ENCODE results near the gene C10orf95. TPM values are rescaled to one million over a fixed set of nuclear protein-coding genes. Genes with fewer than 3 reads are reported as not detected.

C10orf95 gene
- total and polyA plus RNA-seq, 2 experiments from 2014 or later: 0.69 to 1.1 TPM

DNA sequence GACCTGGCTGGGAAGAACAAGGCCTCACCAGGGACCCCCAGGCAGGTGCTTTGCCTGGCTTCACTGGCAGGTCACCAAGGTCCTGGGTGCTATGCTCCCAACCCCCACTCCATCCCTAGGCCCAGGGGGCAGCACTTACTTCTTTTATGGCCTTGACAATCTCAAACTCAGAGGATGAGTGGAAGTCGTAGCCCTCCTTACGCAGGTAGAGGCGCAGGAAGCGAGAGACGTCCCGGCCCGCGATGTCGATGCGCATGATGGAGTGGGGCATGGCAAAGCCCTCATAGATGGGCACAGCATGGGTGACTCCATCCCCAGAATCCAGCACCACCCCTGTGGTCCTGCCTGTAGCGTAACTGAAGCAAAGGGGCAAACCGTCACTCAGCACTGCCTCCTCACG lies 32.7 kb upstream of the C10orf95 start:
- no peaks in the 10 kb centered on the region for H3K27me3 ChIP-seq (ENCODE audit: insufficient read depth)
- no peak overlapping the region for H2AFZ ChIP-seq
- no peaks in the 10 kb centered on the region for H3K79me2 ChIP-seq (replicated peaks; ENCODE audit: insufficient read depth)
- no peak overlapping the region for H3K4me3 ChIP-seq
- TF ChIP-seq, protein P1, sequence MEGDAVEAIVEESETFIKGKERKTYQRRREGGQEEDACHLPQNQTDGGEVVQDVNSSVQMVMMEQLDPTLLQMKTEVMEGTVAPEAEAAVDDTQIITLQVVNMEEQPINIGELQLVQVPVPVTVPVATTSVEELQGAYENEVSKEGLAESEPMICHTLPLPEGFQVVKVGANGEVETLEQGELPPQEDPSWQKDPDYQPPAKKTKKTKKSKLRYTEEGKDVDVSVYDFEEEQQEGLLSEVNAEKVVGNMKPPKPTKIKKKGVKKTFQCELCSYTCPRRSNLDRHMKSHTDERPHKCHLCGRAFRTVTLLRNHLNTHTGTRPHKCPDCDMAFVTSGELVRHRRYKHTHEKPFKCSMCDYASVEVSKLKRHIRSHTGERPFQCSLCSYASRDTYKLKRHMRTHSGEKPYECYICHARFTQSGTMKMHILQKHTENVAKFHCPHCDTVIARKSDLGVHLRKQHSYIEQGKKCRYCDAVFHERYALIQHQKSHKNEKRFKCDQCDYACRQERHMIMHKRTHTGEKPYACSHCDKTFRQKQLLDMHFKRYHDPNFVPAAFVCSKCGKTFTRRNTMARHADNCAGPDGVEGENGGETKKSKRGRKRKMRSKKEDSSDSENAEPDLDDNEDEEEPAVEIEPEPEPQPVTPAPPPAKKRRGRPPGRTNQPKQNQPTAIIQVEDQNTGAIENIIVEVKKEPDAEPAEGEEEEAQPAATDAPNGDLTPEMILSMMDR (conservative IDR thresholded peaks at IDR 0.05; ENCODE audit: low read depth in 2 of 2): peak in 1 of 2 experiments; percentile 18; a peak in 1 of 4 replicates
- no peak for TF ChIP-seq NANOG (IDR thresholded peaks at IDR 0.05; ENCODE audit: borderline replicate concordance)
- no peak for TF ChIP-seq CREB1 (CRISPR knock-in tag; IDR thresholded peaks at IDR 0.05; ENCODE audit: low read depth)
- no peak for TF ChIP-seq EZH2phosphoT487 (IDR thresholded peaks at IDR 0.05; ENCODE audit: unreplicated experiment)
- no peak for TF ChIP-seq JUNB (IDR thresholded peaks at IDR 0.05; ENCODE audit: unreplicated experiment)
- H3K27ac ChIP-seq (ENCODE audit: low read depth): no peak overlapping the region
- Mint-ChIP-seq H3K4me3 (no peak overlapping the region), H3K9me3 (no peaks in the 10 kb centered on the region), H3K36me3 (ENCODE audit: low read depth) (peaks cover 81% of the 10 kb centered on the region), H3K4me1 (no peaks in the 10 kb centered on the region), H3K27ac (no peak overlapping the region), H3K27me3 (ENCODE audit: insufficient read depth, low read depth, poor library complexity) (peaks cover 5% of the 10 kb centered on the region)
- H3K4me2 ChIP-seq: no peak overlapping the region
- H4K20me1 ChIP-seq (replicated peaks; ENCODE audit: insufficient read depth): peaks cover 14% of the 10 kb centered on the region
- H3F3A ChIP-seq (replicated peaks; ENCODE audit: low read depth): 0 out of 2 replicates have a peak, but pooled peaks cover 7% of the 10 kb centered on the region
- H3K36me3 ChIP-seq (ENCODE audit: insufficient read depth): peaks cover 43% of the 10 kb centered on the region
- no peaks in the 10 kb centered on the region for H3K4me1 ChIP-seq (ENCODE audit: insufficient read depth)
- ATAC-seq (no peak), DNase-seq (ENCODE audit: low spot score) (no peak)
- H3K9me2 ChIP-seq (ENCODE audit: insufficient read depth): no peaks in the 10 kb centered on the region

DNA sequence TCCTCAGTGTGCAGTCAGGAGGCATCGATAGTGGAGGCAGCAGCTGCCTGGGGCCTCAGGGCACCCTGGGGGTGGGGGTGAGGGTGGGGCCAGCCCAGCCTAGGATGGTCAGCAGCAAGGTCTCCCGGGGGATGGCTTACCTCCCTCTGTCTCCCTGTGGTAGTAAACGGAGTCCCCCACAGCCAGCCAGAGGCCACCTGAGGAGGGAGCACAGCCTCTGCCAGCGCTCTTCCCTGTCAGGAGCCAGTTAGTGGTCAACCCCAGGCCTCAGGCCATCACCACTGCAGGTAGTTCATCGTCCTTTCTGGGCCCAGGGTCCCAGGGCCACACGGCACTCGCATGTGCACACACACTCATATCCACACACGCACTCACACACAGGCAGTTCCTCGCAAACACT lies 29.1 kb upstream of the C10orf95 start:
- TF ChIP-seq NANOG (IDR thresholded peaks at IDR 0.05; ENCODE audit: borderline replicate concordance): no peak
- TF ChIP-seq JUNB (IDR thresholded peaks at IDR 0.05; ENCODE audit: unreplicated experiment): no peak
- TF ChIP-seq ZNF114 (CRISPR knock-in tag; IDR thresholded peaks at IDR 0.05): no peak
- no peak for TF ChIP-seq EZH2phosphoT487 (IDR thresholded peaks at IDR 0.05; ENCODE audit: unreplicated experiment)
- TF ChIP-seq, protein P2, sequence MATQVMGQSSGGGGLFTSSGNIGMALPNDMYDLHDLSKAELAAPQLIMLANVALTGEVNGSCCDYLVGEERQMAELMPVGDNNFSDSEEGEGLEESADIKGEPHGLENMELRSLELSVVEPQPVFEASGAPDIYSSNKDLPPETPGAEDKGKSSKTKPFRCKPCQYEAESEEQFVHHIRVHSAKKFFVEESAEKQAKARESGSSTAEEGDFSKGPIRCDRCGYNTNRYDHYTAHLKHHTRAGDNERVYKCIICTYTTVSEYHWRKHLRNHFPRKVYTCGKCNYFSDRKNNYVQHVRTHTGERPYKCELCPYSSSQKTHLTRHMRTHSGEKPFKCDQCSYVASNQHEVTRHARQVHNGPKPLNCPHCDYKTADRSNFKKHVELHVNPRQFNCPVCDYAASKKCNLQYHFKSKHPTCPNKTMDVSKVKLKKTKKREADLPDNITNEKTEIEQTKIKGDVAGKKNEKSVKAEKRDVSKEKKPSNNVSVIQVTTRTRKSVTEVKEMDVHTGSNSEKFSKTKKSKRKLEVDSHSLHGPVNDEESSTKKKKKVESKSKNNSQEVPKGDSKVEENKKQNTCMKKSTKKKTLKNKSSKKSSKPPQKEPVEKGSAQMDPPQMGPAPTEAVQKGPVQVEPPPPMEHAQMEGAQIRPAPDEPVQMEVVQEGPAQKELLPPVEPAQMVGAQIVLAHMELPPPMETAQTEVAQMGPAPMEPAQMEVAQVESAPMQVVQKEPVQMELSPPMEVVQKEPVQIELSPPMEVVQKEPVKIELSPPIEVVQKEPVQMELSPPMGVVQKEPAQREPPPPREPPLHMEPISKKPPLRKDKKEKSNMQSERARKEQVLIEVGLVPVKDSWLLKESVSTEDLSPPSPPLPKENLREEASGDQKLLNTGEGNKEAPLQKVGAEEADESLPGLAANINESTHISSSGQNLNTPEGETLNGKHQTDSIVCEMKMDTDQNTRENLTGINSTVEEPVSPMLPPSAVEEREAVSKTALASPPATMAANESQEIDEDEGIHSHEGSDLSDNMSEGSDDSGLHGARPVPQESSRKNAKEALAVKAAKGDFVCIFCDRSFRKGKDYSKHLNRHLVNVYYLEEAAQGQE (IDR thresholded peaks at IDR 0.05; ENCODE audit: unreplicated experiment): no peak
- TF ChIP-seq, protein P3, sequence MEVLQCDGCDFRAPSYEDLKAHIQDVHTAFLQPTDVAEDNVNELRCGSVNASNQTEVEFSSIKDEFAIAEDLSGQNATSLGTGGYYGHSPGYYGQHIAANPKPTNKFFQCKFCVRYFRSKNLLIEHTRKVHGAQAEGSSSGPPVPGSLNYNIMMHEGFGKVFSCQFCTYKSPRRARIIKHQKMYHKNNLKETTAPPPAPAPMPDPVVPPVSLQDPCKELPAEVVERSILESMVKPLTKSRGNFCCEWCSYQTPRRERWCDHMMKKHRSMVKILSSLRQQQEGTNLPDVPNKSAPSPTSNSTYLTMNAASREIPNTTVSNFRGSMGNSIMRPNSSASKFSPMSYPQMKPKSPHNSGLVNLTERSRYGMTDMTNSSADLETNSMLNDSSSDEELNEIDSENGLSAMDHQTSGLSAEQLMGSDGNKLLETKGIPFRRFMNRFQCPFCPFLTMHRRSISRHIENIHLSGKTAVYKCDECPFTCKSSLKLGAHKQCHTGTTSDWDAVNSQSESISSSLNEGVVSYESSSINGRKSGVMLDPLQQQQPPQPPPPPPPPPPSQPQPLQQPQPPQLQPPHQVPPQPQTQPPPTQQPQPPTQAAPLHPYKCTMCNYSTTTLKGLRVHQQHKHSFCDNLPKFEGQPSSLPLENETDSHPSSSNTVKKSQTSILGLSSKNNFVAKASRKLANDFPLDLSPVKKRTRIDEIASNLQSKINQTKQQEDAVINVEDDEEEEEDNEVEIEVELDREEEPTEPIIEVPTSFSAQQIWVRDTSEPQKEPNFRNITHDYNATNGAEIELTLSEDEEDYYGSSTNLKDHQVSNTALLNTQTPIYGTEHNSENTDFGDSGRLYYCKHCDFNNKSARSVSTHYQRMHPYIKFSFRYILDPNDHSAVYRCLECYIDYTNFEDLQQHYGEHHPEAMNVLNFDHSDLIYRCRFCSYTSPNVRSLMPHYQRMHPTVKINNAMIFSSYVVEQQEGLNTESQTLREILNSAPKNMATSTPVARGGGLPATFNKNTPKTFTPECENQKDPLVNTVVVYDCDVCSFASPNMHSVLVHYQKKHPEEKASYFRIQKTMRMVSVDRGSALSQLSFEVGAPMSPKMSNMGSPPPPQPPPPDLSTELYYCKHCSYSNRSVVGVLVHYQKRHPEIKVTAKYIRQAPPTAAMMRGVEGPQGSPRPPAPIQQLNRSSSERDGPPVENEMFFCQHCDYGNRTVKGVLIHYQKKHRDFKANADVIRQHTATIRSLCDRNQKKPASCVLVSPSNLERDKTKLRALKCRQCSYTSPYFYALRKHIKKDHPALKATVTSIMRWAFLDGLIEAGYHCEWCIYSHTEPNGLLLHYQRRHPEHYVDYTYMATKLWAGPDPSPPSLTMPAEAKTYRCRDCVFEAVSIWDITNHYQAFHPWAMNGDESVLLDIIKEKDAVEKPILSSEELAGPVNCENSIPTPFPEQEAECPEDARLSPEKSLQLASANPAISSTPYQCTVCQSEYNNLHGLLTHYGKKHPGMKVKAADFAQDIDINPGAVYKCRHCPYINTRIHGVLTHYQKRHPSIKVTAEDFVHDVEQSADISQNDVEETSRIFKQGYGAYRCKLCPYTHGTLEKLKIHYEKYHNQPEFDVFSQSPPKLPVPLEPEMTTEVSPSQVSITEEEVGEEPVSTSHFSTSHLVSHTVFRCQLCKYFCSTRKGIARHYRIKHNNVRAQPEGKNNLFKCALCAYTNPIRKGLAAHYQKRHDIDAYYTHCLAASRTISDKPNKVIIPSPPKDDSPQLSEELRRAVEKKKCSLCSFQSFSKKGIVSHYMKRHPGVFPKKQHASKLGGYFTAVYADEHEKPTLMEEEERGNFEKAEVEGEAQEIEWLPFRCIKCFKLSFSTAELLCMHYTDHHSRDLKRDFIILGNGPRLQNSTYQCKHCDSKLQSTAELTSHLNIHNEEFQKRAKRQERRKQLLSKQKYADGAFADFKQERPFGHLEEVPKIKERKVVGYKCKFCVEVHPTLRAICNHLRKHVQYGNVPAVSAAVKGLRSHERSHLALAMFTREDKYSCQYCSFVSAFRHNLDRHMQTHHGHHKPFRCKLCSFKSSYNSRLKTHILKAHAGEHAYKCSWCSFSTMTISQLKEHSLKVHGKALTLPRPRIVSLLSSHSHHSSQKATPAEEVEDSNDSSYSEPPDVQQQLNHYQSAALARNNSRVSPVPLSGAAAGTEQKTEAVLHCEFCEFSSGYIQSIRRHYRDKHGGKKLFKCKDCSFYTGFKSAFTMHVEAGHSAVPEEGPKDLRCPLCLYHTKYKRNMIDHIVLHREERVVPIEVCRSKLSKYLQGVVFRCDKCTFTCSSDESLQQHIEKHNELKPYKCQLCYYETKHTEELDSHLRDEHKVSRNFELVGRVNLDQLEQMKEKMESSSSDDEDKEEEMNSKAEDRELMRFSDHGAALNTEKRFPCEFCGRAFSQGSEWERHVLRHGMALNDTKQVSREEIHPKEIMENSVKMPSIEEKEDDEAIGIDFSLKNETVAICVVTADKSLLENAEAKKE (CRISPR knock-in tag; IDR thresholded peaks at IDR 0.05): no peak
- no peak; the same call in 1 of the 2 replicates for TF ChIP-seq POLR2AphosphoS5 (IDR thresholded peaks at IDR 0.05; ENCODE audit: low read depth)
- no peak for TF ChIP-seq EZH2 (IDR thresholded peaks at IDR 0.05; ENCODE audit: low read depth, unreplicated experiment)
- TF ChIP-seq STAT1 (IDR thresholded peaks at IDR 0.05; ENCODE audit: unreplicated experiment): no peak
- H3K4me3 Mint-ChIP-seq: no peak overlapping the region
- H3K4me2 ChIP-seq: no peak overlapping the region
- 0 out of 2 replicates have a peak, but pooled peaks cover 5% of the 10 kb centered on the region for H3F3A ChIP-seq (replicated peaks; ENCODE audit: low read depth)
- H3K27ac ChIP-seq (ENCODE audit: low read depth): no peak overlapping the region
- H3K79me2 ChIP-seq (replicated peaks; ENCODE audit: insufficient read depth): no peaks in the 10 kb centered on the region
- no peak overlapping the region for H3K27ac Mint-ChIP-seq
- no peaks in the 10 kb centered on the region for H3K9me3 Mint-ChIP-seq
- no peaks in the 10 kb centered on the region for H3K9me2 ChIP-seq (ENCODE audit: insufficient read depth)
- DNase-seq (ENCODE audit: low spot score) (no peak), ATAC-seq (no peak)
- peaks cover 26% of the 10 kb centered on the region for H3K36me3 ChIP-seq (ENCODE audit: insufficient read depth)
- no peak overlapping the region for H2AFZ ChIP-seq
- no peaks in the 10 kb centered on the region for H3K4me1 Mint-ChIP-seq
- H4K20me1 ChIP-seq (replicated peaks; ENCODE audit: insufficient read depth): peaks cover 9% of the 10 kb centered on the region; the same call in 1 of the 2 replicates
- no peak overlapping the region for H3K4me3 ChIP-seq
- H3K36me3 Mint-ChIP-seq (ENCODE audit: low read depth): peaks cover 50% of the 10 kb centered on the region
- no peaks in the 10 kb centered on the region for H3K4me1 ChIP-seq (ENCODE audit: insufficient read depth)
- H3K27me3 ChIP-seq (ENCODE audit: insufficient read depth): no peaks in the 10 kb centered on the region
- peaks cover 13% of the 10 kb centered on the region for H3K27me3 Mint-ChIP-seq (ENCODE audit: insufficient read depth, low read depth, poor library complexity)
